ENCODE measurements around the gene GRN.
"Not testable (repeated sequence)": the region's sequence is repeated elsewhere in the genome, so short reads cannot be mapped to it uniquely, and the experiment has no call there.

GRN gene

GRCh38 chr17:44345454-44346026, 438 bp downstream of the GRN start:
- Histone ChIP-seq H2AFZ (ENCODE audit: insufficient read depth, low read length, poor library complexity) (peak overlapping the region; percentile 62), H3K27ac (ENCODE audit: low read depth, low read length) (peak overlapping the region; percentile 20), H4K91ac (ENCODE audit: low read depth, low read length) (peak overlapping the region; percentile 63), H2BK120ac (ENCODE audit: insufficient read depth, low read length, poor library complexity) (peak overlapping the region; percentile 43), H3K27me3 (ENCODE audit: insufficient read depth, low read length) (no peaks in the 10 kb centered on the region), H3K36me3 (ENCODE audit: control insufficient read depth in 1 of 2, insufficient read depth in 2 of 2, low read length in 2 of 2) (peaks cover 13 to 17% of the 10 kb centered on the region in 2 experiments), H3K23ac (ENCODE audit: low read length) (no peak overlapping the region), H3K9ac (ENCODE audit: low read length) (peak overlapping the region; percentile 82), H2BK5ac (ENCODE audit: low read depth, low read length, poor library complexity) (no peak overlapping the region), H3K79me2 (ENCODE audit: control insufficient read depth, insufficient read depth, low read length, poor library complexity) (no peaks in the 10 kb centered on the region), H3K14ac (ENCODE audit: low read length) (peak overlapping the region; percentile 74), H2BK12ac (ENCODE audit: low read length) (no peak overlapping the region), H4K8ac (ENCODE audit: low read depth, low read length) (peak overlapping the region; percentile 79), H2AK5ac (ENCODE audit: low read length) (peak overlapping the region; percentile 17), H4K12ac (ENCODE audit: low read depth, low read length) (peak overlapping the region; percentile 34), H3K4me1 (ENCODE audit: control insufficient read depth in 1 of 2, insufficient read depth in 2 of 2, low read length in 2 of 2) (peaks cover 3 to 7% of the 10 kb centered on the region in 2 experiments), H3K79me1 (ENCODE audit: low read length) (peaks cover 3% of the 10 kb centered on the region), H3K4ac (ENCODE audit: low read depth, low read length) (peak overlapping the region; percentile 59), H3K4me2 (ENCODE audit: low read length) (peak overlapping the region; percentile 97), H3K18ac (ENCODE audit: low read length) (peak overlapping the region; percentile 71), H3K9me3 (ENCODE audit: insufficient read depth, low read depth, low read length) (peaks cover 1% of the 10 kb centered on the region), H3K4me3 (ENCODE audit: low read depth, low read length) (peak overlapping the region; percentile 74)
- no CpG with 5 or more reads among the region's 21 CpGs for WGBS (ENCODE audit: extremely low coverage, insufficient coverage, insufficient read length)
- peak; percentile 18 to 47 for DNase-seq

- H2AK5ac ChIP-seq (ENCODE audit: low read length) = no peak overlapping the region
- no peak overlapping the region for H2BK12ac ChIP-seq (ENCODE audit: low read length)
- peak overlapping the region; percentile 97 for H3K4me2 ChIP-seq (ENCODE audit: low read length)
- H3K36me3 ChIP-seq (ENCODE audit: control insufficient read depth in 1 of 2, insufficient read depth in 2 of 2, low read length in 2 of 2) = peaks cover 19 to 23% of the 10 kb centered on the region in 2 experiments
- no peak overlapping the region for H3K18ac ChIP-seq (ENCODE audit: low read length)
- H4K91ac ChIP-seq (ENCODE audit: low read depth, low read length) = no peak overlapping the region
- H2BK5ac ChIP-seq (ENCODE audit: low read depth, low read length, poor library complexity) = no peak overlapping the region
- DNase-seq = no peak
- H3K79me1 ChIP-seq (ENCODE audit: low read length) = peaks cover 3% of the 10 kb centered on the region
- no CpG with 5 or more reads among the region's 13 CpGs for WGBS (ENCODE audit: extremely low coverage, insufficient coverage, insufficient read length)
- no peak overlapping the region for H2AFZ ChIP-seq (ENCODE audit: insufficient read depth, low read length, poor library complexity)
- H4K8ac ChIP-seq (ENCODE audit: low read depth, low read length) = no peak overlapping the region
- no peaks in the 10 kb centered on the region for H3K79me2 ChIP-seq (ENCODE audit: control insufficient read depth, insufficient read depth, low read length, poor library complexity)
- H3K4me1 ChIP-seq (ENCODE audit: control insufficient read depth in 1 of 2, insufficient read depth in 2 of 2, low read length in 2 of 2) = peaks cover 3 to 7% of the 10 kb centered on the region in 2 experiments
- no peak overlapping the region for H3K4ac ChIP-seq (ENCODE audit: low read depth, low read length)
- no peak overlapping the region for H2BK120ac ChIP-seq (ENCODE audit: insufficient read depth, low read length, poor library complexity)
- H3K27me3 ChIP-seq (ENCODE audit: insufficient read depth, low read length) = no peaks in the 10 kb centered on the region
- H3K9ac ChIP-seq (ENCODE audit: low read length) = no peak overlapping the region
- H3K27ac ChIP-seq (ENCODE audit: low read depth, low read length) = no peak overlapping the region
- H3K14ac ChIP-seq (ENCODE audit: low read length) = no peak overlapping the region
- no peak overlapping the region for H4K12ac ChIP-seq (ENCODE audit: low read depth, low read length)
- H3K9me3 ChIP-seq (ENCODE audit: insufficient read depth, low read depth, low read length) = no peaks in the 10 kb centered on the region
- H3K23ac ChIP-seq (ENCODE audit: low read length) = no peak overlapping the region
- H3K4me3 ChIP-seq (ENCODE audit: low read depth, low read length) = peak overlapping the region; percentile 74
These were observed 1.2 kb downstream of the GRN start for GRCh38 chr17:44346064-44346844.

GRCh38 chr17:44347206-44348055, 2.3 kb downstream of the GRN start:
- H3K4me1 ChIP-seq (ENCODE audit: control insufficient read depth in 1 of 2, insufficient read depth in 2 of 2, low read length in 2 of 2); H3K18ac ChIP-seq (ENCODE audit: low read length); H2AK5ac ChIP-seq (ENCODE audit: low read length); H3K14ac ChIP-seq (ENCODE audit: low read length); H4K91ac ChIP-seq (ENCODE audit: low read depth, low read length); H2AFZ ChIP-seq (ENCODE audit: insufficient read depth, low read length, poor library complexity); H3K9me3 ChIP-seq (ENCODE audit: insufficient read depth, low read depth, low read length); H3K4me2 ChIP-seq (ENCODE audit: low read length); DNase-seq; H3K9ac ChIP-seq (ENCODE audit: low read length); H3K27me3 ChIP-seq (ENCODE audit: insufficient read depth, low read length); H3K79me1 ChIP-seq (ENCODE audit: low read length); H4K8ac ChIP-seq (ENCODE audit: low read depth, low read length); H2BK5ac ChIP-seq (ENCODE audit: low read depth, low read length, poor library complexity); H3K4me3 ChIP-seq (ENCODE audit: low read depth, low read length); H2BK120ac ChIP-seq (ENCODE audit: insufficient read depth, low read length, poor library complexity); H3K4ac ChIP-seq (ENCODE audit: low read depth, low read length); H4K12ac ChIP-seq (ENCODE audit: low read depth, low read length); H3K27ac ChIP-seq (ENCODE audit: low read depth, low read length); H3K23ac ChIP-seq (ENCODE audit: low read length); H3K79me2 ChIP-seq (ENCODE audit: control insufficient read depth, insufficient read depth, low read length, poor library complexity); H2BK12ac ChIP-seq (ENCODE audit: low read length): not testable (repeated sequence)
- peaks cover 31 to 34% of the 10 kb centered on the region in 2 experiments for H3K36me3 ChIP-seq (ENCODE audit: control insufficient read depth in 1 of 2, insufficient read depth in 2 of 2, low read length in 2 of 2)
- WGBS (ENCODE audit: extremely low coverage, insufficient coverage, insufficient read length) = no CpG with 5 or more reads among the region's 18 CpGs

- H3K27ac ChIP-seq (ENCODE audit: low read depth, low read length) = no peak overlapping the region
These were observed 3.3 kb downstream of the GRN start for GRCh38 chr17:44348234-44348987.

More at GRCh38 chr17:44348234-44348987, 3.3 kb downstream of the GRN start:
- Histone ChIP-seq H2AK5ac (ENCODE audit: low read length) (no peak overlapping the region), H4K8ac (ENCODE audit: low read depth, low read length) (no peak overlapping the region), H4K12ac (ENCODE audit: low read depth, low read length) (no peak overlapping the region), H2BK5ac (ENCODE audit: low read depth, low read length, poor library complexity) (no peak overlapping the region), H4K91ac (ENCODE audit: low read depth, low read length) (no peak overlapping the region), H3K4me1 (ENCODE audit: control insufficient read depth in 1 of 2, insufficient read depth in 2 of 2, low read length in 2 of 2) (peaks cover 3 to 7% of the 10 kb centered on the region in 2 experiments), H2BK120ac (ENCODE audit: insufficient read depth, low read length, poor library complexity) (no peak overlapping the region), H3K23ac (ENCODE audit: low read length) (no peak overlapping the region), H3K4me3 (ENCODE audit: low read depth, low read length) (no peak overlapping the region), H3K79me2 (ENCODE audit: control insufficient read depth, insufficient read depth, low read length, poor library complexity) (no peaks in the 10 kb centered on the region), H3K4me2 (ENCODE audit: low read length) (no peak overlapping the region), H2AFZ (ENCODE audit: insufficient read depth, low read length, poor library complexity) (no peak overlapping the region), H3K36me3 (ENCODE audit: control insufficient read depth in 1 of 2, insufficient read depth in 2 of 2, low read length in 2 of 2) (peaks cover 38 to 39% of the 10 kb centered on the region in 2 experiments), H3K79me1 (ENCODE audit: low read length) (peaks cover 3% of the 10 kb centered on the region), H3K4ac (ENCODE audit: low read depth, low read length) (no peak overlapping the region), H3K14ac (ENCODE audit: low read length) (no peak overlapping the region), H3K9me3 (ENCODE audit: insufficient read depth, low read depth, low read length) (no peaks in the 10 kb centered on the region), H2BK12ac (ENCODE audit: low read length) (no peak overlapping the region), H3K27me3 (ENCODE audit: insufficient read depth, low read length) (no peaks in the 10 kb centered on the region), H3K9ac (ENCODE audit: low read length) (no peak overlapping the region), H3K18ac (ENCODE audit: low read length) (no peak overlapping the region)
- DNase-seq = peak in 1 of 2 donors; percentile 37
- WGBS (ENCODE audit: extremely low coverage, insufficient coverage, insufficient read length) = no CpG with 5 or more reads among the region's 9 CpGs
